Fibroblast of lung (primary cell): ENCODE results near the gene ETFRF1. TPM values are rescaled to one million over a fixed set of nuclear protein-coding genes. Genes with fewer than 3 reads are reported as not detected.

Source experiments
- DNase-seq, 2 donors: peaks; one replicate each; pipeline versions ENCODE4 v3.0.0 to v3.0.0-alpha.2; 2010; ENCODE audit warnings: low read depth in 2 of 2
- H2AFZ ChIP-seq: 2 replicates; pipeline ENCODE4 v1.5.1; 2012; ENCODE audit warnings: low read length, control low read depth, inconsistent platforms
- H3K27ac ChIP-seq: 2 replicates; pipeline ENCODE4 v1.5.1; 2011; ENCODE audit warnings: low read length, control low read depth; ENCODE audit not compliant: insufficient read depth
- H3K27me3 ChIP-seq: 2 replicates; pipeline ENCODE4 v1.5.1; 2011; ENCODE audit warnings: mild to moderate bottlenecking, low read length; ENCODE audit not compliant: control insufficient read depth, insufficient read depth
- H3K36me3 ChIP-seq: 2 replicates; pipeline ENCODE4 v1.5.1; 2011; ENCODE audit warnings: low read length; ENCODE audit not compliant: control insufficient read depth, insufficient read depth
- H3K4me1 ChIP-seq: 2 replicates; pipeline ENCODE4 v1.5.1; 2011; ENCODE audit warnings: low read length; ENCODE audit not compliant: control insufficient read depth, insufficient read depth; ENCODE audit errors: extremely low read depth
- H3K4me2 ChIP-seq: 2 replicates; pipeline ENCODE4 v1.5.1; 2011; ENCODE audit warnings: low read length, control low read depth; ENCODE audit not compliant: insufficient read depth; ENCODE audit errors: extremely low read depth
- H3K4me3 ChIP-seq, 4 experiments: fragments of 200-600 bp in 1 of 4; sonication (generic) in 1 of 4; replicated peaks in 1 of 4; 2 replicates each; pipeline ENCODE4 v1.5.1; 2011 to 2016; ENCODE audit warnings: low read length in 4 of 4, low read depth in 3 of 4, mild to moderate bottlenecking in 3 of 4, control low read depth in 2 of 4, inconsistent platforms in 1 of 4, mixed read lengths in 1 of 4; ENCODE audit not compliant: insufficient read depth in 1 of 4; ENCODE audit errors: control extremely low read depth in 1 of 4
- H3K79me2 ChIP-seq: 2 replicates; pipeline ENCODE4 v1.5.1; 2012; ENCODE audit warnings: mild to moderate bottlenecking, low read length, inconsistent platforms; ENCODE audit not compliant: control insufficient read depth, insufficient read depth
- H3K9ac ChIP-seq: 2 replicates; pipeline ENCODE4 v1.5.1; 2011; ENCODE audit warnings: mild to moderate bottlenecking, low read length, control low read depth; ENCODE audit not compliant: insufficient read depth
- H3K9me3 ChIP-seq: 2 replicates; pipeline ENCODE4 v1.5.1; 2012; ENCODE audit warnings: low read depth, low read length; ENCODE audit not compliant: control insufficient read depth, insufficient read depth
- H4K20me1 ChIP-seq: 2 replicates; pipeline ENCODE4 v1.5.1; 2011; ENCODE audit warnings: low read length; ENCODE audit not compliant: control insufficient read depth, insufficient read depth; ENCODE audit errors: extremely low read depth
- CTCF ChIP-seq, 2 donors: IDR thresholded peaks in 1 of 2; conservative IDR thresholded peaks in 1 of 2; 1 replicate in 1 of 2; 2 replicates in 1 of 2; pipeline ENCODE4 v1.5.1; 2011 to 2012; ENCODE audit warnings: low read length in 2 of 2, control low read depth in 1 of 2, inconsistent platforms in 1 of 2, low read depth in 1 of 2, mild to moderate bottlenecking in 1 of 2
- EZH2 ChIP-seq: IDR thresholded peaks from 2 replicates; pipeline ENCODE4 v1.5.1; 2012; ENCODE audit warnings: low read length, control low read depth, mild to moderate bottlenecking; ENCODE audit errors: missing control alignments
- polyA plus RNA-seq, 2 donors: library from polyadenylated mRNA; depleted of rRNA in 1 of 2; stranded (reverse) in 1 of 2; unstranded in 1 of 2; fragments of >200 nt; gene quantifications; 2 replicates each; pipeline ENCODE4 v1.2.1, GENCODE V29; 2011 to 2012; ENCODE audit warnings: missing spikeins in 1 of 2
- total RNA-seq: library from RNA; depleted of rRNA; stranded (reverse); fragments of >200 nt; gene quantifications from 2 replicates; pipeline ENCODE4 v1.2.1, GENCODE V29; 2014

The ETFRF1 gene
- total and polyA plus RNA-seq, 2 donors (not counting 1 experiment from before 2014, with no cell fraction given) = 17.3 to 28.0 TPM

GRCh38 chr12:25207846-25208245 is 12.8 kb downstream of the ETFRF1 start:
- H3K79me2 ChIP-seq = no peaks in the 10 kb centered on the region
- H3K4me2 ChIP-seq = no peak overlapping the region
- H3K4me1 ChIP-seq = no peaks in the 10 kb centered on the region
- no peak overlapping the region for H3K27ac ChIP-seq
- no peak for TF ChIP-seq CTCF (conservative IDR thresholded peaks at IDR 0.05 in 1 of 2, IDR thresholded peaks at IDR 0.05 in 1 of 2; ENCODE audit: low read depth in 1 of 2, low read length in 2 of 2)
- TF ChIP-seq EZH2 = no peak
- no peak overlapping the region for H3K9ac ChIP-seq
- no peaks in the 10 kb centered on the region for H3K9me3 ChIP-seq
- peaks cover 3% of the 10 kb centered on the region for H3K36me3 ChIP-seq
- no peak overlapping the region for H3K4me3 ChIP-seq
- H4K20me1 ChIP-seq = no peaks in the 10 kb centered on the region
- no peak overlapping the region for H2AFZ ChIP-seq
- no peak for DNase-seq
- no peaks in the 10 kb centered on the region for H3K27me3 ChIP-seq

- no peak overlapping the region for H3K4me3 ChIP-seq
- H4K20me1 ChIP-seq = no peaks in the 10 kb centered on the region
- no peak overlapping the region for H3K4me2 ChIP-seq
- H2AFZ ChIP-seq = no peak overlapping the region
- DNase-seq = no peak
- H3K9me3 ChIP-seq = no peaks in the 10 kb centered on the region
- no peak overlapping the region for H3K27ac ChIP-seq
- TF ChIP-seq EZH2 = no peak
- TF ChIP-seq CTCF (conservative IDR thresholded peaks at IDR 0.05 in 1 of 2, IDR thresholded peaks at IDR 0.05 in 1 of 2; ENCODE audit: low read depth in 1 of 2, low read length in 2 of 2) = no peak
- no peak overlapping the region for H3K9ac ChIP-seq
- no peaks in the 10 kb centered on the region for H3K27me3 ChIP-seq
- no peaks in the 10 kb centered on the region for H3K4me1 ChIP-seq
- no peaks in the 10 kb centered on the region for H3K79me2 ChIP-seq
- peaks cover 2% of the 10 kb centered on the region for H3K36me3 ChIP-seq
Measured at GRCh38 chr12:25208554-25208953, 13.5 kb downstream of the ETFRF1 start.

- no peak overlapping the region for H2AFZ ChIP-seq
- no peaks in the 10 kb centered on the region for H3K27me3 ChIP-seq
- no peaks in the 10 kb centered on the region for H3K4me1 ChIP-seq
- no peak overlapping the region for H3K27ac ChIP-seq
- TF ChIP-seq CTCF (conservative IDR thresholded peaks at IDR 0.05 in 1 of 2, IDR thresholded peaks at IDR 0.05 in 1 of 2; ENCODE audit: low read depth in 1 of 2, low read length in 2 of 2) = no peak
- no peak for TF ChIP-seq EZH2
- H3K36me3 ChIP-seq = no peaks in the 10 kb centered on the region
- H4K20me1 ChIP-seq = no peaks in the 10 kb centered on the region
- H3K9ac ChIP-seq = no peak overlapping the region
- no peak overlapping the region for H3K4me2 ChIP-seq
- no peaks in the 10 kb centered on the region for H3K79me2 ChIP-seq
- H3K4me3 ChIP-seq = no peak overlapping the region
- no peak for DNase-seq
- no peaks in the 10 kb centered on the region for H3K9me3 ChIP-seq
Measured at GRCh38 chr12:25213338-25213737, 18.3 kb downstream of the ETFRF1 start.
